ENCODE data around the gene CALHM3.

Gene CALHM3

DNA sequence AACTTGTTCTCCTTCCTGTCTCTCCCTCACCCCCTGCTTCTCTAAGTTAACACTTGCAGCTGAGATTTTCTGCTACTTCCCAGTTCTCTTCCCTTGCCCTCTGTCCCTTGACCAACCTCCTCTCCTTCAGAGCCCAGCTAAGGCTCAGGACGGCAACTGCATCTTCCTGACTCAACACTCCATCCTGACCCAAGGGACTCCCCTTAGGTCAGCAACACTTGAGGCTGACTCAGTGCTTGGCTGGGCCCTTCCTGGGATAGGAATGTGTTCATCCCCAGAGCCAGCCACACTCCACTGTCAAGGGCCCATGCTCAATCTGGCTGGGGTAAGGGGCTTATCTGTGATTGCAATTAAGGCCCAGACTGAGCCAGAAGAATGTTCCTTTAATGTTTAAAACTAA, 30.3 kb downstream of the CALHM3 start:
- peak; percentile 45 to 74 for DNase-seq

DNA sequence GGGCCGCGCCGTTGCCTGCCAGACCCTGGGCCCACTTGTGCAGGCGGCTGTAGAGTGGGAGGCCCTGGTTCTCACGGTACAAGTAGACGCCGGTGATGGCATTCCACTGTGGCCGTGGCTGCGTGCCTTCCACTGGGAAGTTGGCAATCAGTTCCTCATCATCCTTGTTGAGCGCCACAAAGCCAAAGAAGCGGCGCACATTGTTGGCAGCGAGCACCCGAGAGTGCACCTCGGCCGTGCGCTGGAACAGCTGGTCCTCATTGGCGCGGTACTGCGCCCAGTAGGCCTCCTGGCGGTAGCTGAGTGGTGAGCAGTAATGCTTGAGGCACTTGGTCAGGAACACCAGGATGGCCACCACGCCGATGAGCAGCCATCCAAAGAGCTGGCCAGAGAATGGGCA, 31.9 kb downstream of the CALHM3 start:
- no peak for DNase-seq

- DNase-seq, result peak; percentile 14 to 51
These were observed 33.1 kb downstream of the CALHM3 start for GRCh38 chr10:103445767-103446567.

DNA sequence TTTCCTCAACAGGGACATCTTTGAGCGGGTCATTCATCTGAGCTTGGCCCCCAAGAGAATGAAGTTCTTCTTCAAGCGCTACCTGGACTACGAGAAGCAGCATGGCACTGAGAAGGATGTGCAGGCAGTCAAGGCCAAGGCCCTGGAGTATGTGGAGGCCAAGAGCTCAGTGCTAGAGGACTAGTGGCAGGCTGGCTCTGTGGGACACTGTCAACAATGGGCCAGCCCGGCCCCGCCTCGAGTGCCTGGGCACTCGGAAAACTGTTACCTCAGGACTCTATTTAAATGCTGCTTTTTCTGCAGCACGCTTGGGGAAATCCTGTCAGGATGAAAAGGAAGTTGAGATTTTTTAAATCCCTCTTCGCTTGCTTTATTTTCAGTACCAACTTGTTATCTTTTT, 33.7 kb downstream of the CALHM3 start:
- no peak for DNase-seq

DNA sequence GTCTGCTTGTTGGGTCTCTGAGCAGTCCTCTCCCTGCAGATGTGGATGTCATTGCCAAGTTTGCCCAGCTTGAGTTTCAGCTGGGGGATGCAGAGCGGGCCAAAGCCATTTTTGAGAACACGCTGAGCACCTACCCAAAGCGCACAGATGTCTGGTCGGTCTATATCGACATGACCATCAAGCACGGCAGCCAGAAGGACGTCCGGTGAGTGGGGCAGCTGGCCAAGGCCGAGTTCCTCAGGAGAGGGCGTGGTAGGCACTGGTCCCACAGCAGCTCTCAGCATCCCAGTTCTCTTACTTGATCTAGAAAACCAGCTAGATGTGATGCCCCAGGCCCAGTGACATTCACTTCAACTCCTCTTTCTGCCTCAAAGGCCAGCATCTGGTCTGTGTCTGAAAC, 34.6 kb downstream of the CALHM3 start:
- DNase-seq, result no peak

GRCh38 chr10:103443475-103444185, 35.4 kb downstream of the CALHM3 start:
- DNase-seq, result no peak

GRCh38 chr10:103442031-103442461, 37.0 kb downstream of the CALHM3 start:
- peak; percentile 21 to 56 for DNase-seq

GRCh38 chr10:103441611-103442010, 37.4 kb downstream of the CALHM3 start:
- no peak for DNase-seq

GRCh38 chr10:103441206-103441605, 37.8 kb downstream of the CALHM3 start:
- DNase-seq, result no peak

- no peak for DNase-seq
These were observed 38.6 kb downstream of the CALHM3 start for GRCh38 chr10:103440416-103440815.

DNA sequence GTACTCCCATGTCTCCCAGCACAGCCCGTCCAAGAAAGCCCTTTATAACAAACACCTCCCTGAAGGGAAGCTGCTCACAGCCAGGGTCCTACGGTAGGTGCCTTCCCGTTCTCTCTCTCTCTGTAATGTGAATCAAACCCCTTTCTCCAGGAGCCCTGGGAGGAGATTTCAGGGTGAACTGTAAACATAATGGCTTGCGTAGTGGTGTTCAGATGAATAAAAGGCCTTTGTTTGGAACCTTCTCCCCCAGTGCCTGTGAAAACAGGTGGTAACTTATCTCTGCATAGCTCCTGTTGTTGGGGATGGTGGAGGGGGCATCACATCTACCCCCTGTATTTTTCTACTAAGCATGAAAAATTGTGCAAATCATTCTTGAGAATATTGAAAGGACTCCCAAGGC, 39.3 kb downstream of the CALHM3 start:
- DNase-seq, result no peak

GRCh38 chr10:103433858-103434257, 45.2 kb downstream of the CALHM3 start:
- DNase-seq, result peak; percentile 94 to 98

GRCh38 chr10:103431902-103432301, 47.1 kb downstream of the CALHM3 start:
- no peak for DNase-seq

DNA sequence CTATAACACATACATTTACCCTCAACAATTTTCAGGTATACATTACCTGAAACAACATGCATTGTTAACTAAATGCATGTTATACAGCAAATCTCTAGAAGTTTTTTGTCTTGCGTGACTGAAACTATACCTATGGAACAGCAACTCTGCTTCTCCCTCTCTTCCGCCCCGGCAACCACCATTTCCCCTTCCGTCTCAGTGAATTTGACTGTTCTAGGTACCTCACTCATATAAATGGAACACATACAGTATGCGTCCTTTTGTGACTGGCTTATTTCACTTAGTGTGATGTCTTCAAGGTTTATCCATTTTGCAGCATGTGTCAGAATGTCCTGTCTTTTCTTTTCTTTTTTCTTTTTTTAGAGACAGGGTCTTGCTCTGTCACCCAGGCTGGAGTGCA, 49.4 kb downstream of the CALHM3 start:
- DNase-seq, result no peak

- no peak for DNase-seq
These were observed 49.9 kb downstream of the CALHM3 start for GRCh38 chr10:103428989-103429643.

DNA sequence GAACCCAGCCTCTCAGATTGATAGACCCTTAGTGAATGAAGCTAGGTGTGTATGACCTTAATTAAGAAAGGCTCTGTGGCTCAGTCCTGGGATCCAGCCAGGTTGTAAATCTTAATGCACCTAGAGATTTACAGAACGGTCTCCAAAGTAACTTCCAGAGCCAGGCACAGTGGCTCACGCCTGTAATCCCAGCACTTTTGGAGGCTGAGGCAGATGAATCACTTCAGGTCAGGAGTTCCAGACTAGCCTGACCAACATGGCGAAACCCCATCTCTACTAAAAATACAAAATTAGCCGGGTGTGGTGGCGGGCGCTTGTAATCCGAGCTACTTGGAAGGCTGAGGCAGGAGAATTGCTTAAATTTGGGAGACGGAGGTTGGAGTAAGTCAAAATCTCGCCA, 51.2 kb downstream of the CALHM3 start:
- no peak for DNase-seq

GRCh38 chr10:103423748-103424147, 55.3 kb downstream of the CALHM3 start:
- DNase-seq, result no peak

Measured in inflammatory macrophage treated with lipopolysaccharide for 1 hour (primary cell).